ENCODE measurements around the gene SMIM3.
"Not testable (repeated sequence)": the region's sequence is repeated elsewhere in the genome, so short reads cannot be mapped to it uniquely, and the experiment has no call there.

DNA sequence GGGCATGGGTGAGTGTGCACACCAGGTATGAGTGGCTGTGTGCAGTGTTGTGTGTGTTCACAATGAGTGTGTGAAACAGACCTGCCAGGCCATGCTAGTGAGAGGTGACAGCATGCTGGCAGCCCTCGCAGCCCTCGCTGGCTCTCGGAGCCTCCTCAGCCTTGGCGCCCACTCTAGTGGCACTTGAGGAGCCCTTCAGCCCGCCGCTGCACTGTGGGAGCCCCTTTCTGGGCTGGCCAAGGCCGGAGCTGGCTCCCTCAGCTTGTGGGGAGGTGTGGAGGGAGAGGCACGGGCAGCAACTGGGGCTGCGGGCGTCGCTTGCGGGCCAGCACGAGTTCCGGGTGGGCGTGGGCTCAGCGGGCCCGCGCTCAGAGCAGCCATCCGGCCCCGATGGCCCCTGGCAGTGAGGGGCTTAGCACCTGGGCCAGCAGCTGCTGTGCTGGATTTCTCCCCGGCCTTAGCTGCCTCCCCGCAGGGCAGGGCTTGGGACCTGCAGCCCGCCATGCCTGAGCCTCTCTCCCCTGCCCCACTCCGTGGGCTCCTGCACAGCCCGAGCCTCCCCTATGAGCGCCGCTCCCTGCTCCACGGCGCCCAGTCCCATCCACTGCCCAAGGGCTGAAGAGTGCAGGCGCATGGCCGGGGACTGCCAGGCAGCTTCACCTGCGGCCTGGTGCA lies 66.8 kb downstream of the SMIM3 start:
- TF ChIP-seq POLR2A, POLR2AphosphoS5, EP300 (IDR thresholded peaks at IDR 0.05): not testable (repeated sequence)
- TF ChIP-seq, protein P1, sequence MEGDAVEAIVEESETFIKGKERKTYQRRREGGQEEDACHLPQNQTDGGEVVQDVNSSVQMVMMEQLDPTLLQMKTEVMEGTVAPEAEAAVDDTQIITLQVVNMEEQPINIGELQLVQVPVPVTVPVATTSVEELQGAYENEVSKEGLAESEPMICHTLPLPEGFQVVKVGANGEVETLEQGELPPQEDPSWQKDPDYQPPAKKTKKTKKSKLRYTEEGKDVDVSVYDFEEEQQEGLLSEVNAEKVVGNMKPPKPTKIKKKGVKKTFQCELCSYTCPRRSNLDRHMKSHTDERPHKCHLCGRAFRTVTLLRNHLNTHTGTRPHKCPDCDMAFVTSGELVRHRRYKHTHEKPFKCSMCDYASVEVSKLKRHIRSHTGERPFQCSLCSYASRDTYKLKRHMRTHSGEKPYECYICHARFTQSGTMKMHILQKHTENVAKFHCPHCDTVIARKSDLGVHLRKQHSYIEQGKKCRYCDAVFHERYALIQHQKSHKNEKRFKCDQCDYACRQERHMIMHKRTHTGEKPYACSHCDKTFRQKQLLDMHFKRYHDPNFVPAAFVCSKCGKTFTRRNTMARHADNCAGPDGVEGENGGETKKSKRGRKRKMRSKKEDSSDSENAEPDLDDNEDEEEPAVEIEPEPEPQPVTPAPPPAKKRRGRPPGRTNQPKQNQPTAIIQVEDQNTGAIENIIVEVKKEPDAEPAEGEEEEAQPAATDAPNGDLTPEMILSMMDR (IDR thresholded peaks at IDR 0.05) = not testable (repeated sequence)
